GM19397 (cell line): ENCODE measurements around the gene MBNL1.
A peak's percentile ranks its signal among the peaks of the same experiment; 100 is the strongest.

ENCODE experiments used
- ATAC-seq: cut with Tn5 transposase; IDR thresholded peaks from one replicate; pipeline ENCODE4 v1.9.1; 2021; ENCODE audit warnings: mild to moderate bottlenecking, moderate library complexity; ENCODE audit not compliant: unreplicated experiment

The MBNL1 gene

DNA sequence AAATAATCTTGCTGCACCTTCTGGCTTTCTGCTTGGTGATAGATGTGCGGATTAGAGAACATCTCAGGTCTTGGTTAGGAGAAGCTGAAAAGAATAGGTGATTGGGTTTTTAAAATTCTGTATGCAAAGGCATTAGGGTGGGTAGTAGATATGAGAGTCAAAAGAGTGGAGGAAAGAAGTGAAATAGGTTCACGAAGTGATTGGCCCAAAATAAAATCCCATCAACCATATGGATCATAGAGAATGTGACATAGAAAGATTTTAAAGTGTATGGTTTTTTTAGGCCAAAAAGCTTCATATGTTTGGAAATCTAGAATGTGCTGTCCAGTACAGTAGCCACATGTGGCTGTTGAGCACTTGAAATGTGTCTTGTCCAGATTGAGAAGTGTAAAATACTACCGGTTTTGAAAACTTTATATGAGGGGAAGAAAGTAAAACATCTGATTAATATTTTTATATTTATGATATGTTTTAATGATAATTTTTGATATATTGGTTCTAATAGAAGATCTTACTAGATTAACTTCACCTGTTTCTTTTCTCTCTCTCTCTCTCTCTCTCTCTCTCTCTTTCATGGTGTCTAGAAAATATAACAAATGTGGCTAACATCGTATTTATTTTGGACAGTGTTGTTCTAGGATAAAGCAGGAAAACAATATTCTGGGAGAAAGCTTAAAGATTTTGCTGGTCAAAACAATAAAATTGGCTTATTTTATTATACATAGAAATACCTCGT is 2.9 kb downstream of the MBNL1 start:
- no peak for ATAC-seq

DNA sequence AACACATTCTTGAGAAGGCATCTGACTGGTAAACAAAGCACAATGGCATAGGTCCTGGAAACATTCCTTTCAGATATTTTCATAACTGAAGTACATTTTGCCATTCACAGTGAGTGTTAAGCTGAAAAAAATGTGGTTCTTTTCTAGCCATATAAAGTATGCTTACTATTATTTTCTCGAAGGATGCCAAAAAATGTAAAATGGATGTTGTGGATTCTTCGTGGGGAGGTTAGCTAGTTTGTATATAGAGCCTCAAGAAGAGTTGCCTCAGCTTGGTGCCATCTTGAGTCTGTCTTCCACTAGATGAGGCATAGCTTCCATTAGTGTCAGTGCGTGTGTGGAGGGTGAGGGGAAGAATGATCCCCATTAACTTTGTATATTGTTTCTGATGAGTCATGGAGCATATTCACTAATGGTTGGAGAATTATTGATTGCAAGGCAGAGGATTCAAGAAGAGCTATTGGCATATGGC is 4.1 kb downstream of the MBNL1 start:
- ATAC-seq: no peak

DNA sequence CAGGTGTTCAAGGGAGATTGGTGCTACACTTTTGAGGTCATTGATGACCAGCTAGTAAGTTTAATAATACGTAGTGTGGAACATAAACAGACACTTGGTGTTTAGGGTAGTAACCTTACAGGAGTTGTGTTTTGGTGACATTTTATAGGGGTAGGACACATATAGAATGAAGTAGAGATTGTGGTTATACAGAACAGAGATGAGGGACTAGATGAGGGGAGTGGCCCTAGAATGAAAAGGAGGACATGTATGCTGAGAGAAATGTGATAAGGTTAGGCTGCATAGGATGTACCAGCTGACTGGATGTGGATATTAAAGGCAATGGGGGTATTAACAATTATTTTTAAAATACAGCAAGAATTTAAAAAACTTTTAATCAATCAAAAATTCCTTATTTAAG is 8.0 kb downstream of the MBNL1 start:
- ATAC-seq: no peak

DNA sequence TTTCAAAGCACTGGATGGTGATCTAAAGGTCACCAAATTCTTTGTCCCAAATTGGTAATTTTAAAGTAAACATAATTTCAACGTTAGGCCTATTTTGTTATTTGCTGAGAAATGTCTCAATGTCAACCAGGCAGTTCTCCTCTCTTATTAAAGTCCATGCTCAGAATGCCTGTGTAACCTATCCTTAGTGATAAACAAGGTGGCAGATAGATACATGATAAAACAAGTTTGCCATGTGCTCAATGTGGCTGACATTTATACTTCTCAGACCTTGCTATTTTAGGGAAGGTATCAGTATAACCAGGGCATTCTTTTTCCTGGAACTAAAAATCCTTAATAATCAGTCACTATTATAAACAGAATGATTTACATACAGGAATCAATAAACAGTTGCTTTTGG is 8.5 kb downstream of the MBNL1 start:
- no peak for ATAC-seq

DNA sequence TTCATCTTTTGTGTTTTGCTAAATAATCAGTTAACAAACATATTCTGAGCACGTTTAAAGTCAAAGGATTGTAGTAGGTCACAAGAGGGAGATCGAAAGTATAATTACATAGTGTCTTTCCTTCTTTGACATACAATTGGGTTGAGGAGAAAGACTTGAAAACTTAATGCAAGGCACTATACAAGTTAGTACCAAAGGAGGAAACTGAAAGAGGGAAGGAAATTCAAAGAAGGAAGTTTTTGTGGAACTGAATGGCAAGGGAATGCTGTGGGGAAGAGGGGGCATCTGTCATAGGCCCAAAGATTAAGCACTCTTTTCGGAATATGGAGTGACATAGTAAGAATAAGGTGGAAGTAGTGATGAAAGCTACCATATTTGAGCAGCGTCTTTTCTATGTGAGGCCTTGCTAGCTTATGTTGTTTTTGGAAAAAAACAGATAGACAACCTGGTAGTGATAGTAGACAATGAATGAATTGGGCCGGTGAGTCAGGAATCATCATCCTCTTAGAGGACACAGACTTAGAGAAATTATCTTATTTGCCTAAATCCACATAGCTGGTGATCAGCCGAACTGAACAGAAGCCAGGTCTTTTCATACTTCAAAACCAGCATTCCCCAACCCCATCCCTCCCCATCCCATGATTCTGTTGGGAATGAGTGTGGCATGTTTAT is 10.2 kb downstream of the MBNL1 start:
- ATAC-seq: no peak

DNA sequence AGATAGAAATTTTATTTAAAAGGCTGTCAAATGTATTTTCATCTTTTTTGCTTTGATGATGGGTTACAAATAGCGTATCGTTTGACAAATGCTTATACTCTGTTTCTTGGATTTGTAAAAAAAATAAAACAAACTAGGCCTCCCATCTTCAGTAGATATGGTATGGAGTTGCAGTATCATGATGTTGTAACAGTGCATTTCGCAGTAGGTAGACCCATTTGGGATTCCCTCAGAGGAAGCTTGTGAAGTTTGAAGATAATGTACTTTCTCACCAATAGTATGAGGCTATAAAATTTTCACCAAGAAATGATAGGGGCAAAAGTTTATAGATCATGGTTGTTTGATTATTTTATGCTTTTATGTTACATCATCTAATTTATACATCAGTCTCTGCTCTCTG is 10.8 kb downstream of the MBNL1 start:
- no peak for ATAC-seq

DNA sequence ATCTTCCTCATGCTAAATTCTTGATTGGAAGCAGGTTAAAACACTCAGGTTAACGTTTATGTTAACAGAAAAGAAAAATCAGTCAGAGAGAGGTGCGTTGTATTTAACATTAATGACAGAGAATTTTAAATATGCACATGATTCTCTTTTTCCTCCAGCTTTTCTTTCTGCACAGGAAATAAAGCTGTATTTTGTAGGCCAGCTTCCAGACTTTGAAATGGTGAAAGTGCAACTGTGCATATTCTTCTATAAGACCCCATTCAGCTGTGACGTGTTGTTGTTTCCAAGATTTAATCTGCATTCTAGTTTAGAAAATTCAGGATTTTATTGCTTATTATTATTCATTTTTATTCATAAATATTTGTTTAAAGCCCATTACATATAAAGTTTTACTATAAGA is 11.8 kb downstream of the MBNL1 start:
- no peak for ATAC-seq

DNA sequence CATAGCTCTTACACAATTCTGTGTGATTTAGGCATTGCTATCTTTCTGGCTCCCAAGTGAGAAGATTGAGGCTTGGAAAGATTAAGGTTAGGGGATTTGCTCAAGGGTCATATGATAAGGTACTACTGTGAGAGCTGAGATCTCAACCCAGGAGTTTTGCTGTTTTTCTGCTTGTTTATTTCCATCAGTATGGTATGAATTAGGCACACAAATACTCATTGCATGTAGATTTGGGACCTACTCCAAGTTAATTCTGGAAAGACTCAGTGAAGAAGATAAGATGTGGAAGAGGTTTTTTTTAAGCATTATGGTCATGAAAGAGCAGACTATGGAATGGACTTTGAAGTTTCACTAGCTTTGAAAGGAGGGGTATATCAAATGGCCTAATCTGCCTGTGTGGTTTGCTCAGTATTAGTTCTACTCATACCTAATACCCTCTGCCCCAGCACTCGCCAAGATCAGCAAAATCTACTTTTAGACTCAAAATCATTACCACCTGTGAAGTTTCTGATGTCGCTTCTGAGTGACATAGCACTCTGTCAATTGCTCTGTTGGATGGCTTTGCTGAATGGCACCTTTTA is 12.5 kb downstream of the MBNL1 start:
- ATAC-seq: peak; percentile 69

DNA sequence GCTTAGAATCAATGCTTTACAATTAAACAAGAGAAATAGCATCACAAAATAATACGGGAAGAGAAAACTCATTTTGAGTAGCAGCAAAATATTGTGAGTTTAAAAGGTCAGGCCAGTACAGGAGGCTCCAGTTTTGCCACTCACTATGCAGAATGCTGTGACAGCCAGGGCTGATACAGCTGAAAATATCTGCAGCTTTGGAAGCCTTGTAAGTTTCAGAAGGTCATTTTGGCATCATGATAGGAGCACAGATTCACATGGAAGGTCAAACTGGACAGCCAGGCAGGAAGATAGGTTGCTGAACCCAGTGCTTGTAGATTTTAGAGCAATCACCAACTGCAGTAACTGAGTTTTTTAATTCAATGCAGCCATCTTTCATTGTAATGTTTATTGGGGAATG is 14.1 kb downstream of the MBNL1 start:
- ATAC-seq: no peak

DNA sequence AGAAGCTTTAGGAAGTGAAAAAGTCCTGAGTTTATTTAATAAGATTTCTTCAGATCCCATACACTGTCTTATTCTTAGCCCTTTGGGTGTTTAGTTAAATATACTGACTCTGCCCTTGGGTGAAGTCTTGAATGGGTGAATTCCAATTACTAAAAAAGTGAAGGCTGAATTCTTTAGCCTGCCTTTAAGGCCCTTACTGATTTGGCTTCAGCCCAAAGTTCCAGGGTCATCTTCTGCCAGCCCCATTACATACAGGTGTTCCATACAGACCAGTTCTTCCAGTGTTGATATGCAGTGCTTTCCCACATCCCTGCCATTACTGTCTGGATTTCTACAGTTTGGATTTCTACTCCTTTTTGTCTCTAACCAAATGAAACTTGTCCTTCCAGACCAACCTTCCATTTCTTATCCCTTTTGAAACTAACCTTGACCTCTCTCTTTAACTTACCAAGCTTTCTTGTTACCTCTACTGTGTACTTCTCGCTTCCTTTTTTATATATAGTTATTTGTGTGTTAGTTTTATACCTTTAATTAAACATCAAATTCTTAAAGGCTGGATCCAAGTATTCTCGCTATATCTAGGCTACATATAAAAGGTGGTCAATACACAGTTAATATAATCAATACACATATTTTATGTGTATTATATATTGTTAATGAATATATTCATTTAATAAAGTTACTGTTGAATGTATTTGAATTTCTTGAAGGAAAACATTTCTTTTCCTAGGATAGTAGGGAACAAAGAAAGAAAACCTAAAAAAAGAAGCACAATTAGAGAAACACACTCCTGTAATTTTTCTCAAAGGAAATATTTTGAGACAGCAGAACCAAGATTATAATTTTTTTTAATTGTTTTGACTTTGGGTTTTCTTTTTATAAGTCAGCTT is 15.0 kb downstream of the MBNL1 start:
- ATAC-seq: no peak

DNA sequence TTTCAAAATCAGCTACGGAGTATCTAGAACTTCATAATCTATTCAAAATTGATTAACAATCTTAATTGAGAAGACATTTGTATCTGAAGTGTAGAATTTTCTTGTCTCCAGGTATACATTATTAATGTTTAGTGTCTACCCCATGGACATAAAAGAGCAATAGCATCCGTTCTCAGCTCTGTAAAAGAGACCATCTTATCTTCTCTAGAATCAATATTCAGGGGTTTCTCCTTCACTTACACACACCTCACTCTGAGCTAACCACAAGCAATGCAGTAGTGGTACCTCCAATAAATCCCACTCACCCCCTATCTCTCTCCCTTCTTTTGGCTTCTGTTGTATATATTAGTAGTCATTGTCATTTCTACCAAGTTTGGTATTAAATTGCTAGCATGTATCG is 16.2 kb downstream of the MBNL1 start:
- ATAC-seq: no peak

DNA sequence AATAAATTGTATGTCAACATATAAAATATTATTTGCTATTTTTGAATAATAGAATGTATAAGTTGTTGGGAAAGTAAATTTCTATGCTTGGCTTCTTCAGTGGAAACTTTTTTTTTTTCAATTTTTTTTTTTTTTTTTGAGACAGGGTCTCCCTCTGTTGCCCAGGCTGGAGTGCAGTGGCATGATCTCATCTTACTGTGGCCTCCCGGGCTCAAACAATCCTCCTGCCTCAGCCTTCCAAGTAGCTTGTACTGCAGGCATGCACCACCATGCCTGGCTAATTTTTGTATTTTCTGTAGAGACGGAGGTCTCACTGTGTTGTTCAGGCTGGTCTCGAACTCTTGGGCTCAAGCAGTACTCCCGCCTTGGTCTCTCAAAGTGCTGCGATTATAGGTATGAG is 16.8 kb downstream of the MBNL1 start:
- no peak for ATAC-seq

DNA sequence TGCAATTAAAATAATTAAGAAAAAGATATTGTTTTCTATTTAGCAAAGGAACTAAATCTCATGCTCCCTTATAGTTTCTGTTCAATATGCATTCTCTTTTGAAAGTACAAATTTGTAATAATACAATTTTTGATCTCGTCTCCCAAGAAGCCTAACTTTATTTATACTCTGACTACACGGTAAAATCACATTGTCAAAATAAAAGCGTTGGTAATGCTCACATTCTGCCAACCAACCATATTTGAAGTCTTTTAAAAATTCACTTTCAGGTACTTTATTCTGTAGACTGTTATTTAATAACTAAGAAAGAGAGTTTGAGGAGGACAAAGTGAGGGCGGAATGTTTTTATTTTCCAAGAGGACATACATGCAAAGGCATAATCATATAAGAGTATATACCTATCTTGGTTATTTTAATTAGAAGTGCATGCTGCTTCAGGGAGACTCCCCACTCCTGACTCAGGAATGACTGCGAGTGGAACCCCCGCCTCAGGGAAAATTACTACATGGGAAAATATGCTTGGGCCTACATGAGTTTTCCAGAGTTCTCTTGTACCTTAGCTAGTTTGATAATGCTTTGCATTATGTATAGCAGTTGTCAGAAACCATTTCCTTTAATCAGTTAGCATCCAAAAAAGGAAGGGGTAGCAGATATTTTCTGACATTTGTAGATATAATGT is 19.3 kb downstream of the MBNL1 start:
- ATAC-seq: no peak

DNA sequence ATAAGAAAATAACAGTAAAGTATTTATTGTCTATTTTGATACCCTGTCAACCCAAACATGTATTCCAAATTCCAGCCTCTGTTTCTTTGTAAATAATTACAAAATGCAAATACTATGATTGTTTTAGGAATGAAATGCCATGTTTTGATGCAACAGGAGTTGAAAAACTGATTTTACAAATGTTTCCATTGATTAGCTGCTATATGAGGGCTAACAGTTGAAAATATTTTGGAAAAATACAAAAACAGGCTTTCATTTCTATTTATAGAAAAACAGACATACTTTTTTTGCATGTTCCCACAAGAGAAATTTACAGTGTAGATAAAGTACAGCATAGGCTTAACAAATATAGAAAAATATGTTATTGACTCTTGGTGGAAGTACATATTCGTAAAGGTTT is 20.0 kb downstream of the MBNL1 start:
- no peak for ATAC-seq

DNA sequence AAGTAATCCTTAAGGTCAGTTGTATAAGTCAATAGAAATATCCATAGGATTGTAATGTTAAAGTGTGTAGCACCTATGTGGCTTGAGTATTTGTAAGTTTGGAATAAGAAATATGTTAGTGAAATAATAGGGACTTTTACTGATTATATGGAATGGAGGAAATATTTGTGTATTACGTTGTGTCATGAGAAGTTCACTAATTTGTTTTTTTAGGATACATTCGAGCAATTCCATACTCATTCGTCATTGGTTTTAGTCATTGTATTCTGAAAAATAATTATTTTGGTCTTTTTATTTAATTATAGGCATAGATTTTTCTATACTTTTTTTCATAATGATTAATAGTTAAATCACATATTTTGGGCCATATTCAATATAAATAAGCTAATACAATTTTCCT is 21.0 kb downstream of the MBNL1 start:
- no peak for ATAC-seq

DNA sequence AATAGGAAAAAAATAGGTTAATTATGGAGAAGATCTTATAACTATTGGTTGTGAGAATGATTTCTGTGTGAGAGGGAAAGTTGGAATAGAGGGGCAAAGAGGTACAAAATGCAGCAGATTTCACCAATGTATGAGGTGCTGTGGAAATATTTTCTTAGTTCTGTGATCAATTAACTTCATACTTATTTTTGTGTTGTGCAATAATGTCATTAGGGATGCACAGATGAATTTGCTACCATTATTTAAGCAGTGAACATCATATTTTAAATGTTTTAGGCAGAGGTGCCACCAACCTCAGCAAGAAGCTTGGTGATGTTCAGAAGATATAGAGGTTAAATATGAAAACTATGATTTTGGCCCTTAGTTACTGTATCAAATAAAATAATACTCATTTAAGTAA is 21.6 kb downstream of the MBNL1 start:
- no peak for ATAC-seq

DNA sequence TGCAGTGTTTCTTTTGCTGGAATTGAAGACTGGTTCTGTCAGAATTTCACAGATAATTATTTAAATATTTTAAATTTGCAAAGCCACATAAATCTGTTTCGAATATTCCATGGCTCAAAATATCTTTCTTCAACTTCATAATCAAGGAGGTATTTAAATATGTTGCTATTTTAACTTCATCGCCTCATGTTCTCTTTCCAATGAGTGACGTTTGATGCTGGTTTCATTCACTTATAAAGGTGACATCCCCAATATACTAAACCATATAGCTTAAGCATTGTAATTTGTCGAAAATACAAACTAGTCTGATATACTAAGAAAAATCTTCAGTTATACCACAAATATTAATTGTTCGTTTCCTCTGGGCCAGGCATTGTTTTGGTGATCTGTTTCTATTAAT is 22.5 kb downstream of the MBNL1 start:
- no peak for ATAC-seq

DNA sequence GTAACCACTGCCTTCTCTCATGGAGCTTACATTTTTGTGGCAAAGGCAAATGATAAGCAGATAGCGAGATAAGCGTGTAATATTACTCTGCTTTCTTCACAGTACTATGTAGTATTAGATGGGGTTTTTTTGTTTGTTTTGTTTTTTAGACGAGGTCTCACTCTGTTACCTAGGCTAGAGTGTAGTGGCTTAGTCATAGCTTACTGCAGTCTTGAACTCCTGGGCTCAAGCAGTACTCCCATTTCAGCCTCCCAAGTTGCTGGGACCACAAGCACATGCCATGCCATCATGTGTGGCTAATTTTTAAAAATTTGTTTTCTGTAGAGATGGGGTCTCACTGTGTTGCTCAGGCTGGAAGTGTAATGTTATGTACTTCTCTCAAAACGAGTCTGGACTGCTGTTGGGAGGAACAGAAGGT is 22.9 kb downstream of the MBNL1 start:
- no peak for ATAC-seq

DNA sequence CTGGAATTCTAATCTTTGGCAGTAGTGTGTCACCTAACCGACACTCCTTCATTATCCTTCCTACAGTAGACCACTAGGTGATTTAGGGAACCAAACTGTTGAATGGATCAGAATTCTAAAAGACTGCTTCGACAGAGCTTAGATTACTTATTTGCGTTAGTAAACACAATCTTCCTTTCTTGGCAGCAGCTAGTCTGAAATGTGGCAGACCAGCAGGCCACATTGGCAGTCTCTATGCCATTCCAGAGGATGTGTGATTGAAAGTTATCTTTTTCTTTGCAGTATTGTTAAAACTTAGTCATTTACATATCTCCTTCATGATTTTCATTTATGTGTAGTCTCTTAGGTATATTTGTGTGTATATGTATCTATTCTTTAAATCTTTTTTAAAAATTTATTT is 23.6 kb downstream of the MBNL1 start:
- no peak for ATAC-seq

DNA sequence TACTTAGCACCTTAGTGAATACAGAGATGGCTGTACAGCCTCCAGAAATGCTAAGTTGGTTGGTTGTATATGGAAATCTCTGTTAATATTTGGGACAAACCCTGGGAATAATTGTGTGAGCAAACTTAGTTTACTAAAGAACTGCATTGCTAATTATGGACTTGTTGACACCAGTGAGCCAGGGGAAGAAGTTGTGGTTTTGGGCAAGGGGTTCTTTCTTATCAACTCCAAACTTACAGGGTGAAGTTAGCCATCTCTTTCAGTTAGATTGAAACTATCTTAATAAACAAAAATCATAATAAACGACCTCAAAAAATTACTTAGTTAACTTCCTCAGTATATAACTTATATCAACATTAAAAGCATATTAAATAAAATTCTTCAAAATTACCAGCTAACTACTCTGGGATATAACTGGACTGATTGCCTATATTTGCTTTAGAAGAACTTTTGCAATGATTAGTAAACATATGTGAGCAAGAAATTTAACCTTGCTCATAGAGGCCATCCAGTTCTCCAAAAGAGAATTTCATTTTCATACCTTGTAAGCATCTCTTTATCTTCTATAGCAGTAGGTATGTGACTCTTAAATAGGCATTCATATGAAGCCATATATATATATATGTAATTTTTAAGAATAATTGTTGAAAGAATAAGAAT is 24.7 kb downstream of the MBNL1 start:
- no peak for ATAC-seq
